HFF-Myc (cell line): Measurements from ENCODE around the gene MCF2.
"Not testable (repeated sequence)": the region's sequence is repeated elsewhere in the genome, so short reads cannot be mapped to it uniquely, and the experiment has no call there.

Experiments used
- DNase-seq: peaks from one replicate; pipeline ENCODE4 v3.0.0-alpha.2; 2011; ENCODE audit warnings: low read depth; ENCODE audit errors: extremely low read depth
- H3K4me3 ChIP-seq: replicated peaks from 2 replicates; pipeline ENCODE4 v1.5.1; 2011; ENCODE audit warnings: low read depth, mild to moderate bottlenecking, control low read depth, low read length
- TF ChIP-seq, protein P1 (sequence below): IDR thresholded peaks from 2 replicates; pipeline ENCODE4 v1.5.1; 2012; ENCODE audit warnings: mild to moderate bottlenecking, low read depth, low read length, control low read depth; ENCODE audit errors: missing control alignments

MCF2 gene

DNA sequence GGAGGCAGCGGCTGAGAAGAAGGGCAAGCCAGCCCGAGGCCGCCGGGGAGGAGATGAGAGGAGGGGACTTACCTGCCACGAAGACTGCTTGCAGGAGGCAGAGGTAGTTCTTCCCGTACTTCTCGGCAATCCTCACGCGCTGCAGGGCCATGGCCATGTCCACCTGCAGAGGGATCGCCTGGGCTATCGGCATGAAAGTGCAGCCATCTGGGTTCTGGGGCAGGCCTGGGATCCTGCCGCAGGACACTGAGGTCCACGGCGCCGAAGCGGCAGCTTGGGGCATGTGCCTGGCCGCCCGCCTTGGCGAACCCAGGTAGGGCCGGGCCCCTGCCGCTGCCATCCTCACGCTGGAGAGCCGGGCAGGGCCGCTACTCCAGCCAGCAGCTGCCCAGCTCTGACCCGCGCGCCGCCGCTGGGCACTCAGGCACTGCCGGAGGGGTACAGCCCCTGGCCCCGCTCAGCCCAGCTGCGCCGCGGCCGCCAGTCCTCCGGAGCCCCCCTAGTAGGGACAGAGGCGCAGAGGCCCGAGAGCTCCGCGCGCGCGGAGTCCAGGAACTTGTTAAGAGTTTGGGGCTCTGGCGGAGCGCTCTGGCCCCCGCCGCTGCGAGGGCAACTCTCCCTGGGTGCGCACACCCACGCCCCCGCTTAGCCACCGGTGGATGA is 16.0 kb downstream of the MCF2 start:
- no peak for DNase-seq

DNA sequence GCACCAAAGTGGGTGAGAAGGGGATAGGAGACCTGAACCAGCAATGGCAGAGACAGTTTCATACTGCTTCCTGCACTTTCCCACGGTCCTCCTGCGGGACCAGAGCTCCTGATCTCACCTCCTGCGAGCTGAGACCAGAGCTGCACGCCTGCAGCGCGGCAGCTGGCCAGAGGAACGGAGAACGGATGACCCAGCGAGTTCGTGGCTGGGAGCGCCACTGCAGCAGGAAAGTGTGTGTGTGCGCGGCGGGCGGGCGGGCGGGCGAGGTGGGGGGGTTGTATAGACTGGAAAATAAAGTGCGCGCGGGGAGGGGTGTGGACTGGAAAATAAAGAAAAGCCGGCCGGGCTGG is 16.5 kb downstream of the MCF2 start:
- no peak overlapping the region for H3K4me3 ChIP-seq
- DNase-seq = no peak
- TF ChIP-seq, protein P1, sequence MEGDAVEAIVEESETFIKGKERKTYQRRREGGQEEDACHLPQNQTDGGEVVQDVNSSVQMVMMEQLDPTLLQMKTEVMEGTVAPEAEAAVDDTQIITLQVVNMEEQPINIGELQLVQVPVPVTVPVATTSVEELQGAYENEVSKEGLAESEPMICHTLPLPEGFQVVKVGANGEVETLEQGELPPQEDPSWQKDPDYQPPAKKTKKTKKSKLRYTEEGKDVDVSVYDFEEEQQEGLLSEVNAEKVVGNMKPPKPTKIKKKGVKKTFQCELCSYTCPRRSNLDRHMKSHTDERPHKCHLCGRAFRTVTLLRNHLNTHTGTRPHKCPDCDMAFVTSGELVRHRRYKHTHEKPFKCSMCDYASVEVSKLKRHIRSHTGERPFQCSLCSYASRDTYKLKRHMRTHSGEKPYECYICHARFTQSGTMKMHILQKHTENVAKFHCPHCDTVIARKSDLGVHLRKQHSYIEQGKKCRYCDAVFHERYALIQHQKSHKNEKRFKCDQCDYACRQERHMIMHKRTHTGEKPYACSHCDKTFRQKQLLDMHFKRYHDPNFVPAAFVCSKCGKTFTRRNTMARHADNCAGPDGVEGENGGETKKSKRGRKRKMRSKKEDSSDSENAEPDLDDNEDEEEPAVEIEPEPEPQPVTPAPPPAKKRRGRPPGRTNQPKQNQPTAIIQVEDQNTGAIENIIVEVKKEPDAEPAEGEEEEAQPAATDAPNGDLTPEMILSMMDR = no peak

More for the DNA sequence above, 16.0 kb downstream of the MCF2 start:
- TF ChIP-seq, protein P1 = no peak
- H3K4me3 ChIP-seq = no peak overlapping the region

DNA sequence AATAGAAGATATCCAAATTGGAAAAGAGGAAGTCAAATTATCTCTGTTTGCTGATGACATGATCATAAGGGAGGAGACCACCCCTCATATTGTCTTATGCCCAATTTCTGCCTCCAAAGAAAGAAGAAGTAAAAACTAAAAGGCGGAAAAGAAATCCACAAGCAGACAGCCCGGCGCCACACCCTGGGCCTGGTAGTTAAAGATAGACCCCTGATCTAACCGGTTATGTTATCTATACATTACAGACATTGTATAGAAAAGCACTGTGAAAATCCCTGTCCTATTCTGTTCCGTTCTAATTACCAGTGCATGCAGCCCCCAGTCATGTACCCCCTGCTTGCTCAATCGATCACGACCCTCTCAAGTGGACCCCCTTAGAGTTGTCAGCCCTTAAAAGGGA is 22.8 kb downstream of the MCF2 start:
- H3K4me3 ChIP-seq, DNase-seq: not testable (repeated sequence)

DNA sequence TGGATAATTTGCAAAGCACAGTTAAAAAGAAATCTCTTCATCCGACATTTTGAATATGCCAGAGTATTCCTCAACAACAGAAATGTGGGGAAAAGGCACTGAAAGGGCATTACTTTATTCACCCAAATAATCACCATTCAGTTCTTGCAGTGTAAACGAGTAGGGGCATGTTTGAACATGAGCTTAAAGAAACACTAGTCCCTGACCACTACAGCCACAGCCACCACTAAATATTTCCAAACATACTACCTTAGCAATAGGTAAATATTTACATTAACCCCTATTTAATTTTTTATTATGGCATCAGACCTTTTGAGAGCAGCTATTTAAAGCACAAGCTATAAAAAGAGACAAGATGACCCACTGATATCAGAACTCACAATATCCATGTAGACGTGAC is 27.6 kb downstream of the MCF2 start:
- H3K4me3 ChIP-seq = no peak overlapping the region
- no peak for DNase-seq
- TF ChIP-seq, protein P1 = no peak

DNA sequence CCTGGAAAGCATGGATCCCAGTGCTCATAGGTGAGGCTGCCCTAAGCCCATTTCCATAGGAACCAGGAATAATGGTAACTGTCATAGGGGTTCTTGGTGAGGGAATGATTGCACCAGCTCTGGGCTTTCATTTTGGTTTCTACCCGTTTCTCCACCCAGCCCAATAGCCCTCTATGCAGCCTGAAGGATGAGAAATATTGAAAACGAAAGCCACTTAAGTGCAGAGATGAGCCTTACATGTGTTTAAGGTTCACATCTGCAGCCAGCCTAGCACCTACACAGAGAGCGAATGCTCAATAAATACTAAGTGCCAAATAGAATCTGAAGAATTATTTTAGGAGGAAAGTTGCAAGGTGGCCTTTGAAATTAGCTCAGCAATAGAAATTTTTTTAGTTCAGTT is 60.4 kb downstream of the MCF2 start:
- TF ChIP-seq, protein P1 = no peak
- DNase-seq = no peak

DNA sequence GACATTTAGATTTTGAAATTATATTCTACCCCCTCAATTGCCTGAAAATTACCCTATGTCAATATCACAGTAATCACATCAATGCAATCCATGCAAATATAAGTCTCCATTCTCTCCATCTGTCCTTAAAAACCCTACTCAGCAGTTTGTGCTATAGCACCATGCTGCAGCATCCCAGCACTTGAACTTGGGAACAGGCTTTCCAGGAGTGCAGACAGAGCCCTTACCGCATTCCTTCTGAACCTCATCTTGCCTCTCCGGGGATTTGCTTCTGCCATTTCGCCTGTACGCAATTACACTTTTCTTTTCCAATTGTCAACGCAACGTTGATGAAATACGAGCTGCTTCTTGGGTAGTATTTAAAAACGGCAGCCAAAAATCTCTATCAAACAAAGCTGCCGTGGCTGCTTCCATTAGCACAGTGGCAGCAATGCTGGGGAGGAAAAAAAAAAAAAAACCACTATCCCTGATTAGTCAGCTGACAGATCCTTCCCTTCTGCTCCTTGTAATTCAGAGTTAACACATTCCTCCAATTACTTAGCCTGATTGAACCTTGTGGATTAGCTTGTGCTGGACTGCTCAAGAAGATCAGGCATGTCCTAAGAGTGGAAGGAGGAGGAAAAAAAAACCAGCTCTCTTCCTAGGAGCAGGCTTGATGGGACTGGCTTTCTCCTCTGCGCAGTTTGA is 65.6 kb downstream of the MCF2 start:
- TF ChIP-seq, protein P1 = no peak
- H3K4me3 ChIP-seq = no peak overlapping the region
- no peak for DNase-seq

More for the DNA sequence above, 60.4 kb downstream of the MCF2 start:
- H3K4me3 ChIP-seq = no peak overlapping the region

DNA sequence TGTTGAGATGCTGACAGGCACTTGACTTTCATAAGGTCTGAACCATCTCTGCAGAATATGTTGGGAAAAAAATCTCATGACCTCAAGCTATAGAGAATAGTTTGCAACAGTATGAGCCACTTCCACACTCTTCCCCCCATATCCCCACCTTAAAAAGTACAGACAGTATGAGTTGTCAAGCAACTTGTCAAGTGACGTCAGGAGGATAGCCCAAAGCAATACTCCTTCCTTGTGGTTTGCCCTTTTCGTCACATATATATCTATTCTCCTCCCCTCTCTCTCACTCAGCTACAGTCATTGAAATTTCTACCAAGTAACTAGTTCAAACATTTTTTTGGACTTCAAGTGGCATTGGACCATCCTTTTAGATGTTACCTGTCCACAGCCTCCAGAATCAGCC is 67.7 kb downstream of the MCF2 start:
- TF ChIP-seq, protein P1 = no peak
- no peak overlapping the region for H3K4me3 ChIP-seq
- DNase-seq = no peak
